PC-9 (cell line): Measurements from ENCODE around the gene ST7.

ENCODE experiments used
- EZH2 ChIP-seq: fragments of 200-600 bp; sonication (generic); IDR thresholded peaks from 2 replicates; pipeline ENCODE4 v1.8.0; 2017; ENCODE audit warnings: antibody characterized with exemption, low read depth
- TF ChIP-seq, protein P1 (sequence below): fragments of 200-600 bp; sonication (generic); conservative IDR thresholded peaks from 2 replicates; pipeline ENCODE4 v1.6.1; 2017; ENCODE audit warnings: mixed run types, antibody characterized with exemption, mild to moderate bottlenecking, moderate library complexity

GRCh38 chr7:116984917-116985316 is 31.6 kb downstream of the ST7 start:
- TF ChIP-seq, protein P1, sequence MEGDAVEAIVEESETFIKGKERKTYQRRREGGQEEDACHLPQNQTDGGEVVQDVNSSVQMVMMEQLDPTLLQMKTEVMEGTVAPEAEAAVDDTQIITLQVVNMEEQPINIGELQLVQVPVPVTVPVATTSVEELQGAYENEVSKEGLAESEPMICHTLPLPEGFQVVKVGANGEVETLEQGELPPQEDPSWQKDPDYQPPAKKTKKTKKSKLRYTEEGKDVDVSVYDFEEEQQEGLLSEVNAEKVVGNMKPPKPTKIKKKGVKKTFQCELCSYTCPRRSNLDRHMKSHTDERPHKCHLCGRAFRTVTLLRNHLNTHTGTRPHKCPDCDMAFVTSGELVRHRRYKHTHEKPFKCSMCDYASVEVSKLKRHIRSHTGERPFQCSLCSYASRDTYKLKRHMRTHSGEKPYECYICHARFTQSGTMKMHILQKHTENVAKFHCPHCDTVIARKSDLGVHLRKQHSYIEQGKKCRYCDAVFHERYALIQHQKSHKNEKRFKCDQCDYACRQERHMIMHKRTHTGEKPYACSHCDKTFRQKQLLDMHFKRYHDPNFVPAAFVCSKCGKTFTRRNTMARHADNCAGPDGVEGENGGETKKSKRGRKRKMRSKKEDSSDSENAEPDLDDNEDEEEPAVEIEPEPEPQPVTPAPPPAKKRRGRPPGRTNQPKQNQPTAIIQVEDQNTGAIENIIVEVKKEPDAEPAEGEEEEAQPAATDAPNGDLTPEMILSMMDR, result peak; percentile 77
- TF ChIP-seq EZH2, result no peak
